LNCAP (cell line): Measurements from ENCODE around the gene DNAJB4.

Source experiments
- TF ChIP-seq, protein P1 (sequence below): fragments of 450-650 bp; IDR thresholded peaks from 2 replicates; pipeline ENCODE4 v1.5.1; 2017; ENCODE audit warnings: mild to moderate bottlenecking

Gene DNAJB4

DNA sequence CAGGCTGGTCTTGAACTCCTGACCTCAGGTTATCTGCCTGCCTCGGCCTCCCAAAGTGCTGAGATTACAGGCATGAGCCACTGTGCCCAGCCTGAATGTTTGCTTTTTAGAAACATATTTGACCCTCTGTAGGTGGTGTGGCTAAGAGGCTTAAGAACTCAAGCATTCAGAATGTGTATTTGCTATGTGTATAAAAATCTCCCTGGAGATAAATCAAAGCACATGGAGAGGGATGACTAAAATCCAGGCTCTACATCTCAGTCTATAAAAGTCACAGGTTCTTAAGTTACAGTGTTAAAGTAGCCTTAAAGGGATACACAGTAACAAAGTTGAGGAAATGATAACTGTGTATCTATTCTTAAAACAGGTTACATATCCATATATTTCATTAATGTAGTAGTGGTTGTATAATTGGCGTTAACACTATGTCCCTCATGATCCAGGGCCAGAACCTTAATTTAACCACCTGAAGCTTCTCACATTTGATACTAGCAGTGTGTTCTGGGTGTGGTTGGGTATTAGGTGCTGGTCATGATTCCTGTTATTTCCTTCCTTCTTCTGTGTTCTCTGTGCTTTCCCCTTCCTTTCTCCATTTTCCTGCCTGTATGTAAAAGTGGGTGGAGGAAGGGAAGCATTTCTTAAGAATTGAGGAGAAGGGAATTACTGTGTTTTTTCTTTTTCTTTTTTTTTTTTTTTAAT is 57.2 kb downstream of the DNAJB4 start:
- TF ChIP-seq, protein P1, sequence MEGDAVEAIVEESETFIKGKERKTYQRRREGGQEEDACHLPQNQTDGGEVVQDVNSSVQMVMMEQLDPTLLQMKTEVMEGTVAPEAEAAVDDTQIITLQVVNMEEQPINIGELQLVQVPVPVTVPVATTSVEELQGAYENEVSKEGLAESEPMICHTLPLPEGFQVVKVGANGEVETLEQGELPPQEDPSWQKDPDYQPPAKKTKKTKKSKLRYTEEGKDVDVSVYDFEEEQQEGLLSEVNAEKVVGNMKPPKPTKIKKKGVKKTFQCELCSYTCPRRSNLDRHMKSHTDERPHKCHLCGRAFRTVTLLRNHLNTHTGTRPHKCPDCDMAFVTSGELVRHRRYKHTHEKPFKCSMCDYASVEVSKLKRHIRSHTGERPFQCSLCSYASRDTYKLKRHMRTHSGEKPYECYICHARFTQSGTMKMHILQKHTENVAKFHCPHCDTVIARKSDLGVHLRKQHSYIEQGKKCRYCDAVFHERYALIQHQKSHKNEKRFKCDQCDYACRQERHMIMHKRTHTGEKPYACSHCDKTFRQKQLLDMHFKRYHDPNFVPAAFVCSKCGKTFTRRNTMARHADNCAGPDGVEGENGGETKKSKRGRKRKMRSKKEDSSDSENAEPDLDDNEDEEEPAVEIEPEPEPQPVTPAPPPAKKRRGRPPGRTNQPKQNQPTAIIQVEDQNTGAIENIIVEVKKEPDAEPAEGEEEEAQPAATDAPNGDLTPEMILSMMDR, result no peak
